Activated CD4-positive, alpha-beta memory T cell treated with anti-CD3 and anti-CD28 coated beads for 36 hours (primary cell): ENCODE measurements around the gene DNAL1. TPM values are rescaled to one million over a fixed set of nuclear protein-coding genes. Genes with fewer than 3 reads are reported as not detected.
"Not testable (repeated sequence)": the region's sequence is repeated elsewhere in the genome, so short reads cannot be mapped to it uniquely, and the experiment has no call there.

ENCODE experiments used
- CTCF ChIA-PET: fragments of 350-600 bp; sonication (Branson Sonifier 250); formaldehyde crosslinking; loops from one replicate; lab custom pipeline; 2021; ENCODE audit warnings: antibody characterized with exemption, inconsistent platforms; lab: Charles Lee
- POLR2A ChIA-PET: fragments of 350-600 bp; sonication (Branson Sonifier 250); formaldehyde crosslinking; loops from one replicate; lab custom pipeline; 2021; ENCODE audit warnings: antibody characterized with exemption; lab: Charles Lee
- DNase-seq: peaks from one replicate; pipeline ENCODE4 v3.0.0-alpha.2; 2020
- H3K27ac Mint-ChIP-seq: one replicate; pipeline ENCODE4 v1.8.0; 2021; ENCODE audit warnings: mixed read lengths
- H3K27me3 Mint-ChIP-seq: one replicate; pipeline ENCODE4 v1.8.0; 2021; ENCODE audit warnings: mixed read lengths
- H3K36me3 Mint-ChIP-seq: one replicate; pipeline ENCODE4 v1.8.0; 2021; ENCODE audit warnings: mixed read lengths
- H3K4me1 Mint-ChIP-seq: one replicate; pipeline ENCODE4 v1.8.0; 2021; ENCODE audit warnings: low read depth, mixed read lengths
- H3K4me3 Mint-ChIP-seq: one replicate; pipeline ENCODE4 v1.8.0; 2021; ENCODE audit warnings: mild to moderate bottlenecking, mixed read lengths
- H3K9me3 Mint-ChIP-seq: one replicate; pipeline ENCODE4 v1.8.0; 2021; ENCODE audit warnings: mixed read lengths
- intact Hi-C: fragments of 100-400 bp; cut with micrococcal nuclease; formaldehyde crosslinking; loops from one replicate; pipeline ENCODE4 v1.15.1; 2023
- total RNA-seq, 2 experiments: library from RNA; stranded (reverse); gene quantifications; one replicate each; pipeline ENCODE4 v1.2.3, GENCODE V29; 2021

Gene DNAL1
- total RNA-seq, 2 experiments from 2014 or later, result 4.1 to 6.2 TPM

DNA sequence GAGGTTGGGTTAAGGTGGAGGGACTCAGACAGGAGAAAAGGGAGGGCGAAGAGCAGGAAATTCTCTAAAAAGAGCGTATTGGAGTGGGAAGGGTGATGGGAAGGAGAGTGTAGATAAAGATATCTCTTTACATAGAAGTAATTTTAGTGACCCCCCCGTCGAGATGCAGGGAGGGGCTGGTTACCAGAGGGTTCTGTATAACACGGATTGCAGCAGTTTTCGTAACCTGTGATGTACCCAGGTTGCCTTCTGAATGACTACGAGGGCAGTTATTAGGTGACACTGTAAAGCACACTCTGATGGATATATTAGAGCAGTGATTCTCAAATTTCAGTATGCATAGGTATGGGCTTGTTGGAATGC, 443 bp downstream of the DNAL1 start:
- POLR2A ChIA-PET, result interaction anchor here (0.9 to 1.3 kb wide), 3 partner anchors 65 to 508 kb away, joined by 3 to 6 read pairs (median 3); partner anchors contain the start of gene RIOX1
- H3K4me1 Mint-ChIP-seq, result peaks cover 15% of the 10 kb centered on the region
- no peaks in the 10 kb centered on the region for H3K27me3 Mint-ChIP-seq

DNA sequence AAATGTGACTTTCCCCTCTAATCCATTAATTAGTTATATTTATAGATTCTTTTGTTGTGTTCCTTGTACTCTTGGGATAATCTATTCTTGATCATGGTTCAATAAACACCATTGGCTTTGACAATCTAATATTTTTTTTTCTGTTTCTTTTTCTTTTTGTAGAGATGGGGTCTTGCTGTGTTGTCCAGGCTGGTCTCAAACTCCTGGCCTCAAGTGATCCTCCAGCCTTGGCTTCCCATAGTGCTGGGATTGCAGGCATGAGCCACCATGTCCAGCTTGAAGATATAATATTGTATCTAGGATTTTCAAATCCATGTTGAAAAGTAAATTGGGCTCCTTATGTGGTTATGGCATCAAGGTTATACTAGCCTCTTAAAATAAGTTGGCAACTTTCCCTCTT, 6.2 kb downstream of the DNAL1 start:
- CTCF ChIA-PET, result interaction anchor here (0.6 to 1.2 kb wide), 3 partner anchors 14 to 78 kb away, joined by 3 read pairs; no protein-coding TSS in a partner anchor
- no peaks in the 10 kb centered on the region for H3K9me3 Mint-ChIP-seq
- peaks cover 2% of the 10 kb centered on the region for H3K36me3 Mint-ChIP-seq
- POLR2A ChIA-PET, result no interaction called here
- H3K27ac Mint-ChIP-seq, result no peak overlapping the region
- no peak for DNase-seq
- no peaks in the 10 kb centered on the region for H3K4me1 Mint-ChIP-seq
- no peak overlapping the region for H3K4me3 Mint-ChIP-seq
- H3K27me3 Mint-ChIP-seq, result no peaks in the 10 kb centered on the region
- intact Hi-C loops, result no loop called here

More for the DNA sequence above, 443 bp downstream of the DNAL1 start:
- Mint-ChIP-seq H3K36me3 (peaks cover 2% of the 10 kb centered on the region), H3K27ac (peak overlapping the region; percentile 74), H3K9me3 (no peaks in the 10 kb centered on the region), H3K4me3 (peak overlapping the region; percentile 93)
- DNase-seq, result no peak
- intact Hi-C loops, result no loop called here
- CTCF ChIA-PET, result interaction anchor here (2.8 kb wide), 1 partner anchor 12 kb away, joined by 8 read pairs; no protein-coding TSS in a partner anchor

DNA sequence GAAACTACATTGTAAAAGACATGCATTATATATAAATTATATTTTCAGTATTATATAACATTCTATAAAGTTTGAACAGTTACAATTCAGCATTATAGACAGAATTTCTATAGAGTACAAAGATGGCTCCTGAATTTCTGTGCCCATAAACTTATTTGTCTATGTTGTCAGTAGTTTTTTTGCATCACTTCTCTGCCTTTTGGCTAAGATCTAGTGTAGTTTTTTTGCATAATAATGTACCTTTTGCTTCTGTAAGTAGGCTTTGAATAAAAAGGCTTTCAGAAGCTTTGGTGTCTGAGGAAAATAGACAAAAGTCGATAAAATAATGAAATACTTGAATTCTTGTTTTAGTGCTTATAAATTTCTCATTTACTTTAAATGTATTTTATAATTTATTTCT, 11.1 kb downstream of the DNAL1 start:
- H3K4me1 Mint-ChIP-seq, result no peaks in the 10 kb centered on the region
- no peak for DNase-seq
- no peaks in the 10 kb centered on the region for H3K9me3 Mint-ChIP-seq
- H3K36me3 Mint-ChIP-seq, result peaks cover 2% of the 10 kb centered on the region
- CTCF ChIA-PET, result no interaction called here
- POLR2A ChIA-PET, result no interaction called here
- H3K27ac Mint-ChIP-seq, result no peak overlapping the region
- no peaks in the 10 kb centered on the region for H3K27me3 Mint-ChIP-seq
- no peak overlapping the region for H3K4me3 Mint-ChIP-seq
- intact Hi-C loops, result no loop called here

DNA sequence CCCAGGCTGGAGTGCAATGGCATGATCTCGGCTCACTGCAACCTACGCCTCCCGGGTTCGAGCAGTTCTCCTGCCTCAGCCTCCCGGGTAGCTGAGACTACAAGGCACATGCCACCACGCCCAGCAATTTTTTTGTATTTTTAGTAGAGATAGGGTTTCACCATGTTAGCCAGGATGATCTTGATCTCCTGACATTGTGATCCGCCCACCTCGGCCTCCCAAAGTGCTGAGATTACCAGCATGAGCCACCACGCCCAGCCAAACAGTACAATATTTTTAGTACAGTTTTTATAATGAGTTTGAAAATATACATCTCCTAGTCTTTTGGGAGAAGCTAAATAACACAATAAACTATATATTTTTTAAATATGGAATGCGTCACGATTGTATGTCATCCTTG, 14.4 kb downstream of the DNAL1 start:
- H3K27me3 Mint-ChIP-seq, H3K4me3 Mint-ChIP-seq, H3K27ac Mint-ChIP-seq, CTCF ChIA-PET, intact Hi-C loops, H3K4me1 Mint-ChIP-seq, POLR2A ChIA-PET, H3K36me3 Mint-ChIP-seq, DNase-seq, H3K9me3 Mint-ChIP-seq: not testable (repeated sequence)

DNA sequence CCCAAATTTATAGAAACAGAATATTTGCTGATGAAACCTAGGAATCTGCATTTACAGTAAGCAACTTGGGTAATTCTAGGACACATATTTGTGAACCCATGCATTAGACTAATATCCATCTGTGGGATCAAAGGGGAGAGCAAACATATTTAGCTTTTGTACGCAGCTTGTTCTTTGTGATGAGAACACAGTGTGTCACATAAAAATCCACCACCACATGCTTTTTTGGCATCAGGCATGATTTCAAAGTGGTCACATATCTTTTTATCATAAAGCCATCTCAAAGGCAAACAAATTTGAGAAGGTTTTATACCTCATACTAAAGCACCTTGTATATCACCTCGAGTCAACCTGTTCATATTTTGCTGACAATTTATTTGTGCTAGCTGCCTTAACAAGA, 15.7 kb downstream of the DNAL1 start:
- H3K27me3 Mint-ChIP-seq, result no peaks in the 10 kb centered on the region
- ChIA-PET POLR2A (interaction anchor here (0.6 kb wide), 1 partner anchor 18 kb away, joined by 3 read pairs; no protein-coding TSS in a partner anchor), CTCF (interaction anchor here (0.9 kb wide), 1 partner anchor 16 kb away, joined by 3 read pairs; no protein-coding TSS in a partner anchor)
- DNase-seq, result no peak
- no peak overlapping the region for H3K27ac Mint-ChIP-seq
- intact Hi-C loops, result loop anchor here (5.0 kb wide), 1 partner anchor 52 kb away; the partner anchor contains the start of gene PNMA1
- no peaks in the 10 kb centered on the region for H3K9me3 Mint-ChIP-seq
- H3K4me3 Mint-ChIP-seq, result no peak overlapping the region
- H3K4me1 Mint-ChIP-seq, result no peaks in the 10 kb centered on the region
- peaks cover 3% of the 10 kb centered on the region for H3K36me3 Mint-ChIP-seq

DNA sequence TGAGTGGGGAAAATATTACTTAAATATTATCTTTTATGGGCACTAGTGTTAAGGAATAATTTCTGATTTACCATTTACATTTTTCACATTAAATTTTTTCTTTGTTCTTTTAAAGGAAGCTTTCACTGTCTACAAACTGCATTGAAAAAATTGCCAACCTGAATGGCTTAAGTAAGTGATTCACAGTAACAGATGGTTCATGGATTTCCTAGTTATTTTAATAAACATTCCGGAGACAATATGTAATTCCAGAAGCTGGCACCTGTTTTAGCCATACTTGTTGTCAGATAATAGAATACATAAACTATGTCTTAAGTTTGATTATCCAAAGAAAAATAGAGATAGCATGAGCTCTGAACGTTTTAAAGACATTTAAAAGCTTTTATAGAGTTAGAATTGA, 17.1 kb downstream of the DNAL1 start:
- H3K27ac Mint-ChIP-seq, result no peak overlapping the region
- H3K36me3 Mint-ChIP-seq, result peaks cover 3% of the 10 kb centered on the region
- H3K4me1 Mint-ChIP-seq, result no peaks in the 10 kb centered on the region
- CTCF ChIA-PET, result interaction anchor here (0.7 kb wide), 1 partner anchor 137 kb away, joined by 3 read pairs; no protein-coding TSS in a partner anchor
- H3K9me3 Mint-ChIP-seq, result no peaks in the 10 kb centered on the region
- DNase-seq, result no peak
- no peak overlapping the region for H3K4me3 Mint-ChIP-seq
- POLR2A ChIA-PET, result no interaction called here
- intact Hi-C loops, result loop anchor here (5.0 kb wide), 1 partner anchor 50 kb away; the partner anchor contains the start of gene PNMA1
- no peaks in the 10 kb centered on the region for H3K27me3 Mint-ChIP-seq

DNA sequence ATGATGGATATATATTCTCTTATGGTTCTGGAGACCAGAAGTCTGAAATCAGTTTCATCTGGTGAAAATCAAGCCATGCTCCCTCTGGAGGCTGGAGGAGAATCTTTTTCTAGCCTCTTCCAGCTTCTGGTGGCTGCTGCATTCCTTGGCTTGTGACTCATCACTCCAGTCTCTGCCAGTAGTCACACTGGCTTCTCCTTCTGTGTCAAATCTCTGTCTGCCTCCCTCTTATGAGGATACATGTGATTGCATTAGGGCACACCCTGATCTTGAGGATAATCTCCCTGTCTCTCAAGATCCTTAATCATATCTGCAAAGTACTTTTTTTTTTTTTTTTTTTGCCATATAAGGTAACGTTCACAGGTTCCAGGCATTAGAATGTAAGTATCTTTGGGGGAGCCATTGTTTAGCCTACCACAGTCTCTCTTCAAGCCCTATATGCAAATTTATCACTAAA, 17.7 kb downstream of the DNAL1 start:
- Mint-ChIP-seq H3K27me3 (no peaks in the 10 kb centered on the region), H3K4me1 (no peaks in the 10 kb centered on the region), H3K9me3 (no peaks in the 10 kb centered on the region), H3K4me3 (no peak overlapping the region), H3K27ac (no peak overlapping the region), H3K36me3 (peaks cover 3% of the 10 kb centered on the region)
- intact Hi-C loops, result loop anchor here (5.0 kb wide), 1 partner anchor 50 kb away; the partner anchor contains the start of gene PNMA1
- CTCF ChIA-PET, result interaction anchor here (0.6 kb wide), 1 partner anchor 273 kb away, joined by 3 read pairs; no protein-coding TSS in a partner anchor
- DNase-seq, result no peak
- POLR2A ChIA-PET, result no interaction called here

DNA sequence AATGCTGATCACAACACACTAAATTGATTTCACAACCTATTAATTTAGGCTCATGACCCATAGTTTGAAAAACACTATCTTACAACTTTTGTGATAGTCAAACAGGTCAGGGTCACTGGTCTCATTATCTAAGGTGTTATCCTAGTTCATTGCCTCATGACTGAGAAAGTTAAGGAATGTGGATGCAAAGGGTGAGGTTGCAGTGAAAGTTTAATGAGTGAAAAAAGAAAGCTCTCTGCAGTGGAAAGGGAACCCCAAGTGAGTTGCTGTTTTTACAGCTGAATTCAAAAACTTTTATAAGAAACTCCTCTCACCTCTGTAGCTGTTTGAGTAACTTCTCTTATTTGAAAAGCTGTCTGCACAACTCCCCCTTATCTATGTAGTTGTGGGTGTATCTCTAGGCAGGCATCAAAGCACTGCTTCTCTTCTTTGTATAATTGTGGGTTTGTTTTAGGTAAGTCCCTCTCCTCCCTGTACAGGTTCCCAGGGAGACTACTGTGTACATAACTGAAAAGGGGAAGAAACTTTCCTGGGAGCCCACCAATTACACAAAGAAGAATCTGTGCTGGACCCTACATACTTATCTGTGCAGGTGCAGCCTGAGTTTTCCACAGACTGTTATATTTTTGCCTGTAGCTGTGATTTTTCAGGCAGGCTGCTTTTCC, 18.9 kb downstream of the DNAL1 start:
- CTCF ChIA-PET, result no interaction called here
- no peak for DNase-seq
- POLR2A ChIA-PET, result no interaction called here
- no peaks in the 10 kb centered on the region for H3K4me1 Mint-ChIP-seq
- no peaks in the 10 kb centered on the region for H3K9me3 Mint-ChIP-seq
- intact Hi-C loops, result loop anchor here (5.0 kb wide), 1 partner anchor 49 kb away; the partner anchor contains the start of gene PNMA1
- H3K27ac Mint-ChIP-seq, result no peak overlapping the region
- H3K27me3 Mint-ChIP-seq, result no peaks in the 10 kb centered on the region
- no peak overlapping the region for H3K4me3 Mint-ChIP-seq
- H3K36me3 Mint-ChIP-seq, result peaks cover 3% of the 10 kb centered on the region

DNA sequence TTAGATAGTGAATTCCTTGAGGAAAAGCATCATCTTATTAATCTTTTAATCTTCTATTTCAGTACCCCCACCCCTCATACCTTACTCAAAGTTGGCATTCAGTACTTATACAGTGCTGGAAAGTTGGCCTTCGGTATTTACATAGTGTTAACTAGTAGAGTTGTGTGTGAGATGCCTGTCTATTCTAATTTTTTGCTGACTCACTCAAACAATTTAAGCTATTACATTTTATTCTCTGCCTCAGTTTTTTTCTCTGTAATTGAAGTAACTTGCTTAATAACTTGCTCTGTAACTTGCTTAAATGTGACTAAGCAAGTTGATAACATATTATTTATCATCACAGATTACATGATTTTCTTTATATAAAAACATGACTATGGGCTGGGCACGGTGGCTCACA, 20.3 kb downstream of the DNAL1 start:
- ChIA-PET CTCF (no interaction called here), POLR2A (interaction anchor here (0.6 kb wide), 1 partner anchor 1518 kb away, joined by 3 read pairs; no protein-coding TSS in a partner anchor)
- H3K4me3 Mint-ChIP-seq, result no peak overlapping the region
- DNase-seq, result no peak
- no peak overlapping the region for H3K27ac Mint-ChIP-seq
- no peaks in the 10 kb centered on the region for H3K27me3 Mint-ChIP-seq
- H3K36me3 Mint-ChIP-seq, result peaks cover 3% of the 10 kb centered on the region
- H3K9me3 Mint-ChIP-seq, result no peaks in the 10 kb centered on the region
- no peaks in the 10 kb centered on the region for H3K4me1 Mint-ChIP-seq
- intact Hi-C loops, result no loop called here

DNA sequence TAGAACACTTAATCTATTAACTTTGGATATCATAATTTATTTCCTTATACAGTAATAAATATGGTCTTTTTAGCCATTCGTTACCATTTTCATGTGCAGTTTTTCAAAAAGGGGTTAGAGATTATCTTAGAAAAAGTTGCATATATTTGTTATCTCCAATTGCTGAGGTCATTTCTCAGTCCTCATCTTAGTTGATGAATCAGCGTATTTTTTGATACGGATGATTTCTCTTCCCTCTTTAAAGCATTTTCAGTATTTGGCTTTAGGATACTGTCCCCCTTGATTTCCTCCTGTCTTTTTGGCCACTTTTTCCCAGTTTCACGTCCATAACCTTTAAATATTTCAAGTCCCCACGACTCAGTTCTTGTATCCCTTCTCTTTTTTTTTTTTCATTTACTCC, 21.8 kb downstream of the DNAL1 start:
- Mint-ChIP-seq H3K4me3 (no peak overlapping the region), H3K4me1 (no peaks in the 10 kb centered on the region), H3K36me3 (peaks cover 3% of the 10 kb centered on the region), H3K27me3 (no peaks in the 10 kb centered on the region), H3K9me3 (no peaks in the 10 kb centered on the region), H3K27ac (no peak overlapping the region)
- CTCF ChIA-PET, result no interaction called here
- intact Hi-C loops, result no loop called here
- POLR2A ChIA-PET, result no interaction called here
- DNase-seq, result no peak

DNA sequence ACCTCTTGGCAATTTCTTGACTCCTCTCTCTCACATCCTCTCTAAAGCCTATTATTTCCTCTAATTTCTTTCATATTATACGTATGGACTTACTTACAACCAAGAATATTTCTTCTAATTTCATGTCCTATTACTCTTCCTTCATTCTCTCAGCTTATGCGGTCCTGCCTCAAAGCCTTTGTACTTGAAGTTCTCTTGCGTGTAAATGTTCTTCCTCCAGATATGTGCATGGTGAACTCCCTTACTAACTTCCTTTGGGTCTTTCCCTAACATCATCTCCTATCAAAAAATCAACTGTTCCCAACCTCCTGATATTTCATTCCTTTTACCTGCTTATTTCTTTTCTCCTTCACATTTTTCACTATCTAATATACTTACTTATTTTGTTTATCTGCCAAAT, 23.1 kb downstream of the DNAL1 start:
- DNase-seq, result no peak
- H3K4me3 Mint-ChIP-seq, result no peak overlapping the region
- ChIA-PET POLR2A (no interaction called here), CTCF (no interaction called here)
- intact Hi-C loops, result no loop called here
- peaks cover 3% of the 10 kb centered on the region for H3K36me3 Mint-ChIP-seq
- no peak overlapping the region for H3K27ac Mint-ChIP-seq
- no peaks in the 10 kb centered on the region for H3K9me3 Mint-ChIP-seq
- H3K27me3 Mint-ChIP-seq, result no peaks in the 10 kb centered on the region
- no peaks in the 10 kb centered on the region for H3K4me1 Mint-ChIP-seq

DNA sequence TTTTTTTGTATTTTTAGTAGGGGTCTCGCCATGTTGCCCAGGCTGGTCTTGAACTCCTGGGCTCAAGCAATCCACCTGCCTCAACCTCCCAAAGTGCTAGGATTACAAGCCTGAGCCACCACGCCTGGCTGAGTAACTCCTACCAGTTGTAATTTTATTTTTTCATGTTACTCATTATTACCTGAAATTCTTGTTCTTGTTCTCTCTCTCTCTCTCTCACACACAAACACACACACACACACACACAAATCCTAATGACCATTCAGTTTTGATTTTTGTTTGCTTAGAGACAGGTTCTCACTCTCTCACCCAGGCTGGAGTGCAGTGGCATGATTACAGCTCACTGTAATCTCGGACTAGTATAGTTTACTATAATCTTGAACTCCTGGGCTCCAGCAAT, 30.2 kb downstream of the DNAL1 start:
- DNase-seq, result no peak
- ChIA-PET CTCF (interaction anchor here (0.6 kb wide), 1 partner anchor 513 kb away, joined by 4 read pairs; no protein-coding TSS in a partner anchor), POLR2A (no interaction called here)
- H3K4me1 Mint-ChIP-seq, result no peaks in the 10 kb centered on the region
- H3K27me3 Mint-ChIP-seq, result no peaks in the 10 kb centered on the region
- intact Hi-C loops, result no loop called here
- H3K9me3 Mint-ChIP-seq, result no peaks in the 10 kb centered on the region
- H3K27ac Mint-ChIP-seq, result no peak overlapping the region
- no peaks in the 10 kb centered on the region for H3K36me3 Mint-ChIP-seq
- no peak overlapping the region for H3K4me3 Mint-ChIP-seq
